Ovary (tissue), 3 donors: ENCODE measurements around the gene CFAP45.

Experiments used
- CTCF ChIP-seq, 3 donors: fragments of 450-650 bp in 2 of 3; fragments of 200-600 bp in 1 of 3; IDR thresholded peaks; one replicate each; pipeline versions ENCODE4 v1.5.1 to v1.8.0; 2016 to 2022; ENCODE audit warnings: antibody characterized with exemption in 3 of 3, mild to moderate bottlenecking in 1 of 3
- EP300 ChIP-seq: sonication (generic); formaldehyde crosslinking; IDR thresholded peaks from one replicate; pipeline ENCODE4 v1.6.1; 2017; ENCODE audit warnings: antibody characterized with exemption
- POLR2A ChIP-seq: fragments of 450-650 bp; IDR thresholded peaks from one replicate; pipeline ENCODE4 v1.6.1; 2017; ENCODE audit warnings: antibody characterized with exemption, mild to moderate bottlenecking, moderate library complexity
- donor health status: DM: no; HTN: no; CAD: no.

- TF ChIP-seq CTCF (IDR thresholded peaks at IDR 0.05) (no peak), POLR2A (no peak), EP300 (no peak)
These were observed 38.7 kb downstream of the CFAP45 start for GRCh38 chr1:159861218-159861617.
